IPS-11a (cell line): ENCODE measurements around the gene DPPA2.
"Not testable (repeated sequence)": the region's sequence is repeated elsewhere in the genome, so short reads cannot be mapped to it uniquely, and the experiment has no call there.

ENCODE experiments used
- H3K4me3 ChIP-seq: one replicate; pipeline ENCODE4 v1.5.1; 2013; ENCODE audit warnings: low read depth, low read length, control low read depth

Gene DPPA2

GRCh38 chr3:109316162-109316730 lies at the start of gene DPPA2:
DPPA2 (minus strand) TSS chr3:109316517; CDS start chr3:109314542, 1,975 bp downstream.
- no peak within 1 kb of the TSS for H3K4me3 ChIP-seq

GRCh38 chr3:109364088-109364487 lies 47.8 kb upstream of the DPPA2 start:
- no peak overlapping the region for H3K4me3 ChIP-seq

GRCh38 chr3:109363634-109364033 lies 47.3 kb upstream of the DPPA2 start:
- H3K4me3 ChIP-seq: no peak overlapping the region

- no peak overlapping the region for H3K4me3 ChIP-seq
Observed at GRCh38 chr3:109362823-109363222, 46.5 kb upstream of the DPPA2 start.

- not testable (repeated sequence) for H3K4me3 ChIP-seq
Observed at GRCh38 chr3:109358809-109359208, 42.5 kb upstream of the DPPA2 start.

- H3K4me3 ChIP-seq: peak overlapping the region; percentile 18
Observed at GRCh38 chr3:109356442-109357155, 40.3 kb upstream of the DPPA2 start.

- no peak overlapping the region for H3K4me3 ChIP-seq
Observed at GRCh38 chr3:109355625-109356441, 39.5 kb upstream of the DPPA2 start.

GRCh38 chr3:109353057-109353456 lies 36.7 kb upstream of the DPPA2 start:
- no peak overlapping the region for H3K4me3 ChIP-seq

GRCh38 chr3:109351231-109351630 lies 34.9 kb upstream of the DPPA2 start:
- H3K4me3 ChIP-seq: no peak overlapping the region

- H3K4me3 ChIP-seq: no peak overlapping the region
Observed at GRCh38 chr3:109346770-109347295, 30.5 kb upstream of the DPPA2 start.

GRCh38 chr3:109346099-109346498 lies 29.8 kb upstream of the DPPA2 start:
- H3K4me3 ChIP-seq: no peak overlapping the region

GRCh38 chr3:109339714-109340648 lies 23.7 kb upstream of the DPPA2 start:
- H3K4me3 ChIP-seq: peak overlapping the region; percentile 14

GRCh38 chr3:109339197-109339596 lies 22.9 kb upstream of the DPPA2 start:
- H3K4me3 ChIP-seq: no peak overlapping the region

- peak overlapping the region; percentile 98 for H3K4me3 ChIP-seq
Observed at GRCh38 chr3:109338322-109338721, 22.0 kb upstream of the DPPA2 start.

- H3K4me3 ChIP-seq: peak within 1 kb of the TSS; percentile 98
Observed at GRCh38 chr3:109337393-109337792, 21.1 kb upstream of the DPPA2 start, which contains the start of gene DPPA4. DPPA4 (minus strand) TSS chr3:109337546; CDS start chr3:109337517, 29 bp downstream.

- H3K4me3 ChIP-seq: peak overlapping the region; percentile 98
Observed at GRCh38 chr3:109336291-109336861, 20.1 kb upstream of the DPPA2 start.

- H3K4me3 ChIP-seq: peak overlapping the region; percentile 98
Observed at GRCh38 chr3:109334572-109334971, 18.3 kb upstream of the DPPA2 start.

GRCh38 chr3:109331692-109332091 lies 15.4 kb upstream of the DPPA2 start:
- H3K4me3 ChIP-seq: no peak overlapping the region

- H3K4me3 ChIP-seq: no peak overlapping the region
Observed at GRCh38 chr3:109330405-109330804, 14.1 kb upstream of the DPPA2 start.

GRCh38 chr3:109328202-109328601 lies 11.9 kb upstream of the DPPA2 start:
- no peak overlapping the region for H3K4me3 ChIP-seq
